ENCODE data around the gene MIR17HG.

DNA sequence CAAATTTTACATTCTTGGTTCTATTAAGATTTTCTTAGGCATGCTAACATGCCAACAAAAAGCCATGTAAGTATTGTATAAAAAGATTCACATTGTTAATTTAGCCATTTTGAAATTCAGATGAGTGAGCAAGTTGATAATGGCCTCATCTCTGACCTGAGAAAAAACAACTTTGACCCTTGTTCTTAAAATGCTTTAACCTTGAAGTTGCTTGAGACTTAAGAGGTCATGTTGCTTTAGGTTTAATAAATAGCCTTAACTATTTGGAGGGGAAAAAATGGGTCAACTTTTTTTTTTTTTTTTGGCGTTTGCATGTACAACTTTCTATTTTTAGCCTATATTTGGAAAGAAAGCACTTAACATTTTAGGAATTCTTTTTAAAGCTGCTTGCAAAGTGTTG is 6.0 kb downstream of the MIR17HG start:
- TF ChIP-seq, protein P1, sequence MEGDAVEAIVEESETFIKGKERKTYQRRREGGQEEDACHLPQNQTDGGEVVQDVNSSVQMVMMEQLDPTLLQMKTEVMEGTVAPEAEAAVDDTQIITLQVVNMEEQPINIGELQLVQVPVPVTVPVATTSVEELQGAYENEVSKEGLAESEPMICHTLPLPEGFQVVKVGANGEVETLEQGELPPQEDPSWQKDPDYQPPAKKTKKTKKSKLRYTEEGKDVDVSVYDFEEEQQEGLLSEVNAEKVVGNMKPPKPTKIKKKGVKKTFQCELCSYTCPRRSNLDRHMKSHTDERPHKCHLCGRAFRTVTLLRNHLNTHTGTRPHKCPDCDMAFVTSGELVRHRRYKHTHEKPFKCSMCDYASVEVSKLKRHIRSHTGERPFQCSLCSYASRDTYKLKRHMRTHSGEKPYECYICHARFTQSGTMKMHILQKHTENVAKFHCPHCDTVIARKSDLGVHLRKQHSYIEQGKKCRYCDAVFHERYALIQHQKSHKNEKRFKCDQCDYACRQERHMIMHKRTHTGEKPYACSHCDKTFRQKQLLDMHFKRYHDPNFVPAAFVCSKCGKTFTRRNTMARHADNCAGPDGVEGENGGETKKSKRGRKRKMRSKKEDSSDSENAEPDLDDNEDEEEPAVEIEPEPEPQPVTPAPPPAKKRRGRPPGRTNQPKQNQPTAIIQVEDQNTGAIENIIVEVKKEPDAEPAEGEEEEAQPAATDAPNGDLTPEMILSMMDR (IDR thresholded peaks at IDR 0.05; ENCODE audit: low read depth, low read length) = no peak
- TF ChIP-seq, protein P2, sequence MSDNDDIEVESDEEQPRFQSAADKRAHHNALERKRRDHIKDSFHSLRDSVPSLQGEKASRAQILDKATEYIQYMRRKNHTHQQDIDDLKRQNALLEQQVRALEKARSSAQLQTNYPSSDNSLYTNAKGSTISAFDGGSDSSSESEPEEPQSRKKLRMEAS (IDR thresholded peaks at IDR 0.05; ENCODE audit: low read depth, low read length) = no peak
